Type B pancreatic cell (in vitro differentiated cells): ENCODE measurements around the gene TBC1D8. TPM values are rescaled to one million over a fixed set of nuclear protein-coding genes. Genes with fewer than 3 reads are reported as not detected.

Source experiments
- DNase-seq: peaks from one replicate; pipeline ENCODE4 v3.0.0; 2021; ENCODE audit warnings: mixed read lengths; ENCODE audit not compliant: unreplicated experiment; ENCODE audit errors: extremely low spot score
- H3K27ac Mint-ChIP-seq: 2 replicates; pipeline ENCODE4 v1.8.0; 2021; ENCODE audit warnings: mild to moderate bottlenecking, mixed read lengths
- H3K27me3 Mint-ChIP-seq: 2 replicates; pipeline ENCODE4 v1.8.0; 2021; ENCODE audit warnings: mixed read lengths
- H3K36me3 Mint-ChIP-seq: 2 replicates; pipeline ENCODE4 v1.8.0; 2021; ENCODE audit warnings: mixed read lengths
- H3K4me1 Mint-ChIP-seq: one replicate; pipeline ENCODE4 v1.8.0; 2021; ENCODE audit warnings: mixed read lengths; ENCODE audit not compliant: unreplicated experiment
- H3K4me3 Mint-ChIP-seq: 2 replicates; pipeline ENCODE4 v1.8.0; 2021; ENCODE audit warnings: mild to moderate bottlenecking, mixed read lengths
- H3K9me3 Mint-ChIP-seq: 2 replicates; pipeline ENCODE4 v1.8.0; 2021; ENCODE audit warnings: mixed read lengths
- total RNA-seq: library from RNA; stranded (reverse); gene quantifications from 2 replicates; pipeline ENCODE4 v1.2.1, GENCODE V29; 2021; ENCODE audit warnings: low replicate concordance
- TF ChIP-seq, protein P1 (sequence below): fragments of 200-600 bp; sonication (generic); conservative IDR thresholded peaks from 2 replicates; pipeline ENCODE4 v1.5.0; 2021; ENCODE audit warnings: antibody characterized with exemption, mild to moderate bottlenecking

The TBC1D8 gene
- total RNA-seq, 1 donor from 2014 or later = 20.1 TPM

DNA sequence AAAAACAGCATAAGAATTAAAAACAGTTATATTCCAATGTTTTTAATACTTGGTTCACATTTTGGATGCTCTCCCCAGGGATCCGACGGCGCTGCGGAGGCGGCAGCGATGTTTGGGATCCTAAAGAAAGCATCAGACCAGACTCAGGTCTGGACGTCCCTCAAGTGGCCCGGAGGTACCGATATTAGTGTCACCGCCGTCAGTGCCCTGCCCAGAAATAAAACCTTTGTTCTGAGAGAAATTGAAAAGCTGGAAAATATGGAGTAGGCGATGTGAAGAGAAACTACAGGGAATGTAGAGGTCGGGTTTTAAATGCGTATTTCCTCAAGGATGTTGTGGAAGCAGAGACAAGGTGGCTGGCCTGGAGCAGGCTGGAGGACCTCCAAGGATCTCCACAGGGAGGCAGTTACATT is 683 bp upstream of the TBC1D8 start:
- TF ChIP-seq, protein P1, sequence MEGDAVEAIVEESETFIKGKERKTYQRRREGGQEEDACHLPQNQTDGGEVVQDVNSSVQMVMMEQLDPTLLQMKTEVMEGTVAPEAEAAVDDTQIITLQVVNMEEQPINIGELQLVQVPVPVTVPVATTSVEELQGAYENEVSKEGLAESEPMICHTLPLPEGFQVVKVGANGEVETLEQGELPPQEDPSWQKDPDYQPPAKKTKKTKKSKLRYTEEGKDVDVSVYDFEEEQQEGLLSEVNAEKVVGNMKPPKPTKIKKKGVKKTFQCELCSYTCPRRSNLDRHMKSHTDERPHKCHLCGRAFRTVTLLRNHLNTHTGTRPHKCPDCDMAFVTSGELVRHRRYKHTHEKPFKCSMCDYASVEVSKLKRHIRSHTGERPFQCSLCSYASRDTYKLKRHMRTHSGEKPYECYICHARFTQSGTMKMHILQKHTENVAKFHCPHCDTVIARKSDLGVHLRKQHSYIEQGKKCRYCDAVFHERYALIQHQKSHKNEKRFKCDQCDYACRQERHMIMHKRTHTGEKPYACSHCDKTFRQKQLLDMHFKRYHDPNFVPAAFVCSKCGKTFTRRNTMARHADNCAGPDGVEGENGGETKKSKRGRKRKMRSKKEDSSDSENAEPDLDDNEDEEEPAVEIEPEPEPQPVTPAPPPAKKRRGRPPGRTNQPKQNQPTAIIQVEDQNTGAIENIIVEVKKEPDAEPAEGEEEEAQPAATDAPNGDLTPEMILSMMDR = no peak
- DNase-seq = no peak
- H3K27ac Mint-ChIP-seq = peak overlapping the region; percentile 37

DNA sequence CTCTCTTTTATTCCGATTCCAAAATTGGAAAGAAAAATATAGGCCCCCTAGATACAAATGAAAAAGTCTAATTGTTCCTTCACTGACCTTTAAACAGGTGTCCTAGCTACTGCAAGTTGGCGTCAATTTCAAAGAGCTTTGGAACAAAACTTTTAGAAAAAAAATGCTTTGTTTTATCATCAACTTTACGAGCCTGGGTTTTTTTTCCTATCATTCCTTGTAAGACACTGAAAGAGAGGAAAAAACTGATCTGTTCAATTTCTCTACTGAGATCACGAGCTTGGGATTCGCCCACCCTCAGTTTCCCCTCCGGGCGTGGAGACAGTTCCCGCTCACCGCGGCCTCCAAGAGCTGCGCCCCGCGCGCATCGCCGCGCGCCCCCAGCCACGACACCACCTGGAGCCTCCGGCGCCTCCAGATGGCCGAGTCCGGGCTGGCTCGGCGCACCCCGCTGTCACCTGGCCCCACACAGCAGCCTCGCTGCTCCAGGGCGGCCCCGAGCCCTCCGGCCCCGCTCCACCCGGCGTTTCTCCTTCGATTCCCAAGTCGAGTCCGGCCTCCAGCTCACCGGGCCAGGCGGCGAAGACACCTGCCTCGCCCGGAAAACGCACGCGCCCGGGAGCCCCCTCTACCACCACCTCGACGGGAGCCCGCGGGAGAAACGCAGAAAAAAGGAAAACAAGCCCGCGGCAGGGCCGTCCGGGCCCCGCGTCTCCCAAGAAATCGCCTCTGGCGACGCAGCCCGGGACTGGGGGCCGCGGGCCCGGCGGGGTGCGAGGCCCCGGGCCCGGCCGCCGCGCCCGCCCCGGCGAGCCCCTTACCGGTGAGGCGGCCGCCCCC is 656 bp downstream of the TBC1D8 start:
- Mint-ChIP-seq H3K27ac (peak overlapping the region; percentile 26), H3K9me3 (no peaks in the 10 kb centered on the region), H3K4me3 (peak overlapping the region; percentile 87), H3K27me3 (peaks cover 21% of the 10 kb centered on the region), H3K4me1 (peaks cover 51% of the 10 kb centered on the region), H3K36me3 (no peaks in the 10 kb centered on the region)
- no peak for DNase-seq
- TF ChIP-seq, protein P1 = no peak

More for the DNA sequence above, 683 bp upstream of the TBC1D8 start:
- no peaks in the 10 kb centered on the region for H3K9me3 Mint-ChIP-seq
- H3K4me3 Mint-ChIP-seq = peak overlapping the region; percentile 86
- H3K4me1 Mint-ChIP-seq = peaks cover 51% of the 10 kb centered on the region
- H3K27me3 Mint-ChIP-seq = peaks cover 21% of the 10 kb centered on the region
- H3K36me3 Mint-ChIP-seq = no peaks in the 10 kb centered on the region

DNA sequence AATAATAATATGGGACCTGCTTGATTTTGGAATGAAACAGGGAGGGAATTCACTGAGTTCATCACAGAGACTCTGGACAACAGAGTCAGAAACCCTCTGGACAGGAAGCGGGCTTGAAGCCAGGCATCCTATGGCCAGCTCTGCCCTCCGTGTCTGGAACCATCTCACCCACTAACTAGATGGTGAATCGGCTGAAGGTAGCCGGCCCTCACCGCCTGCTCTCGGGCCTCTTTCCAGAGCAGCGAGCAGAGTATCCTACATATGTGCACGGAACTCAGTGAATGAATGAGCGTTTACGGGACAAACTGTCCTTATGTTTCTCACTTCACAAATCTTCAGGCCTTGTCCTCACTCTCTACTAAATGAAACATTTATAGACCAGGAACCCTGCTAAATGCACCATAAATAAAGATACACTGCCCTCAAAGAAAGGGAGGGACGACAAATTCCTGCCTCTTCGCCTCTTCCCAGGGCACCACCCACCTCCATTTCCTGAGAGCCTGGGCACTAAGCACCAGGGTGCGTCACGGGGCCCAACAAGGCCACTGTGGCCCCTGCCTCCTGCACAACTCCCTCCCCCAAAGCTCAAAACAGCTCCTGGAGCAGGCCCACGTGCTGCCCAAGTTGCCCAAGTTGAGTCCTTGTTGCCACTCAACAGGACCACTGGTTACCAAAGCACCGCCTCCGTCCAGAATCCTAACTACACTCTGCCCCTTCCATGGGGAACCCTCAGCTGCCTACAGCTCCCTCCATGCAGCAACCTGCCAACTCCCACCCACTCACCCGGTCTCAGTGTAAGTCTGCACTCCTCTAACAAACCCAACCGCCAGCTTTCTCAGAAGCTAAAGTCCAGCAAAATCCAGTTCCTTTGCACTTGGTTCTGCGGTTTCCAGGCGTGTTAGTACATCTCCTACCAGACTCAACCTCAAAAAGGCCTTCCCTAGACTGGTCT is 1.7 kb downstream of the TBC1D8 start:
- Mint-ChIP-seq H3K9me3 (no peaks in the 10 kb centered on the region), H3K4me3 (peak overlapping the region; percentile 87), H3K4me1 (peaks cover 51% of the 10 kb centered on the region), H3K36me3 (no peaks in the 10 kb centered on the region), H3K27ac (peak overlapping the region; percentile 26), H3K27me3 (peaks cover 21% of the 10 kb centered on the region)
- TF ChIP-seq, protein P1 = no peak
- no peak for DNase-seq

DNA sequence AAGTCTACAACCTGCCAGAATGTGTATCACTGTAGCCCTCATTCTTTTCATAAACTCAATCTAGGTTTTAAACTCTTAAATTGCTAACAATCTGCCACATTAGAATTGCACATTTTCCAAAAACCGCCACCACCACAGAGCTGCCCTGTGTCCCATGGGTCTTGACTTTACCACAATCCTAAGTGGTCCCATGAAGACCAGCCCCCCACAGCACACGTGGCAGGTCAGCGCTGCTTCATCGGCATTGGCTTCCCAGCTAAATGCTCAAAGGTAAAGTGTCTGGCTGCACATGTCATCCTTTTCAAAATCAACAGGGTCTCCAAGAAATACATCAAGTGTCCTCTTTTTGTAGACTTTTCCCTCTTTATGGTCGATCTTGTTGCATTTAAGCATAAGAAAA is 2.4 kb downstream of the TBC1D8 start:
- Mint-ChIP-seq H3K9me3 (no peaks in the 10 kb centered on the region), H3K27me3 (peaks cover 21% of the 10 kb centered on the region), H3K27ac (no peak overlapping the region), H3K4me1 (peaks cover 50% of the 10 kb centered on the region), H3K4me3 (peak overlapping the region; percentile 87), H3K36me3 (no peaks in the 10 kb centered on the region)
- TF ChIP-seq, protein P1 = no peak
- DNase-seq = no peak

DNA sequence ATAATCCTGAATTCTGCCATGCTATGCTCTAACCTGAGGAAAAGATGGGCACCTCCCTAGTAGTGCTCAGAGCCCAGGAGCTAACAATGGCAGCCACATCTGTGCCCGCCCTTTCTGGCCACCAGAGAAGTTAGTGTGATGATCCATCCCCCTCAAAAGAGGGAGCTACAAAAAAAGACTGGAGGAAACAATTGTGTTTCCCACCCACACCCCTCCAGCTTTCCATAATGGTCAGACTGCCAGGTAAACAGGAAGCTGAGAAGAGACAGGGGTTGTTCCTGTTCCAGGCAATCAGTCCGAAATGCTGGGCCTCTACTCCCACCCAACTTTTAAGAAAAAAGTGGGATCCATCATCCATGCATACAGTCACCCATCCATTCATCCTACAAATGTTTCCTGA is 3.2 kb downstream of the TBC1D8 start:
- Mint-ChIP-seq H3K9me3 (no peaks in the 10 kb centered on the region), H3K36me3 (no peaks in the 10 kb centered on the region), H3K27me3 (peaks cover 17% of the 10 kb centered on the region), H3K4me1 (peaks cover 43% of the 10 kb centered on the region), H3K27ac (no peak overlapping the region), H3K4me3 (peak overlapping the region; percentile 87)
- TF ChIP-seq, protein P1 = no peak
- DNase-seq = no peak
